T-helper 17 cell (primary cell): ENCODE data around the gene CASP2. TPM values are rescaled to one million over a fixed set of nuclear protein-coding genes. Genes with fewer than 3 reads are reported as not detected.

ENCODE experiments used
- ATAC-seq: fragments of 150-1000 bp; cut with Tn5 transposase; 2 replicates; pipeline ENCODE4 v1.10.0; 2021; ENCODE audit warnings: mild to moderate bottlenecking, moderate library complexity
- DNase-seq, 3 donors: peaks; one replicate each; pipeline versions ENCODE4 v3.0.0 to v3.0.0-alpha.2; 2020 to 2021
- H3K9me3 ChIP-seq: one replicate; pipeline ENCODE4 v1.7.0; 2013; ENCODE audit warnings: low read length, mild to moderate bottlenecking; ENCODE audit not compliant: control insufficient read depth, poor library complexity, severe bottlenecking
- H3K27ac Mint-ChIP-seq: one replicate; pipeline ENCODE4 v1.8.0; 2022; ENCODE audit warnings: mild to moderate bottlenecking, moderate library complexity, mixed read lengths
- H3K27me3 Mint-ChIP-seq: one replicate; pipeline ENCODE4 v1.8.0; 2022; ENCODE audit warnings: mixed read lengths
- H3K36me3 Mint-ChIP-seq: one replicate; pipeline ENCODE4 v1.8.0; 2022; ENCODE audit warnings: low read depth, mixed read lengths
- H3K4me1 Mint-ChIP-seq: one replicate; pipeline ENCODE4 v1.8.0; 2022; ENCODE audit warnings: mild to moderate bottlenecking, mixed read lengths
- H3K4me3 Mint-ChIP-seq: one replicate; pipeline ENCODE4 v1.8.0; 2022; ENCODE audit warnings: mild to moderate bottlenecking, moderate library complexity, mixed read lengths
- total RNA-seq, 4 donors: library from RNA in 2 of 4; stranded (reverse) in 2 of 4; gene quantifications; one replicate each; pipeline ENCODE4 v1.2.3 and lab custom pipeline; 2022 to 2026

Gene CASP2
- total RNA-seq, 2 donors from 2014 or later: 49.3 to 52.5 TPM

DNA sequence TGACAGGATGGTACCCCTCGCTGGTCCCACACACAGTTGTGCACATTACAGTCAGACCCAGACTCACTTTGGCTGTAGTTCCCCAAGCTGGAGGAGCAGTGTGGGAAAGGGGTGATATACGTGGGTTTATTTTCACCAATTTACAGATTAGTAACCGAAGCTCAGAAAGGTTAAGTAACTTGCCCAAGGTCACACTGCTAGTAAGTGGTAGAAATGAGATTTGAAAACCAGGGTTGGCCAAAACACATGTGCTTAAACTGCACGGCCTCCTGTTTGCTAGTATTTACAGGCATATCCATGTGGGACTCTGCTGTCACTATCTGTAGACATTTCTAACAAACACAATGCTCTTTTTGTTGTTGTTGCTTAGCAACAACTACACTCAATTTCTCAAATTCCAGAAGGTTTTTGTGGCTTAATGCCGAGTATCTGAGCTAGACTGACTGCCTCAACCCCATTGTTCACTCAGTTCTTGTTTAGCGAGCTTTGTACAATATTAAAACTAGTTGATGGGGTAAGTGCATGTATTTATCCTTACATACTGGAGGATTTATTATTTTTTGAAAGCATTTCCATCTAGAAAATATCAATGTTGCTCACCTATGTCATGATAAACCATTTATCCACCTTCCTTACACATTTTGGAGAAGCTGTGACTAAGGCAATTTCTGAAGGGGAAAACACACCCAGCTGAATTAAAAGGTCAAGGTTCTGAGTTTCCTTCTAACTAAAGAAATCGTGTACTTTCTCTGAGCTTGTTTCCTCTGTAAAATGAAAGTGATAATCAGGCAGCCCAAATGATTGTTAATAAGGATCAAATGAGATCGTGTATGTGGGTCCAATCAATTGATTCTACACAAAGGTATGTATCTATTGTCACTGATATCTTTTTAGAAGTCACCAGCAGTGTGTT, 8.7 kb upstream of the CASP2 start:
- no peaks in the 10 kb centered on the region for H3K9me3 ChIP-seq
- Mint-ChIP-seq H3K36me3 (no peaks in the 10 kb centered on the region), H3K27ac (peak overlapping the region; percentile 96), H3K4me1 (peaks cover 31% of the 10 kb centered on the region), H3K27me3 (no peaks in the 10 kb centered on the region), H3K4me3 (peak overlapping the region; percentile 87)
- peak; percentile 88 for ATAC-seq
- no peak for DNase-seq

DNA sequence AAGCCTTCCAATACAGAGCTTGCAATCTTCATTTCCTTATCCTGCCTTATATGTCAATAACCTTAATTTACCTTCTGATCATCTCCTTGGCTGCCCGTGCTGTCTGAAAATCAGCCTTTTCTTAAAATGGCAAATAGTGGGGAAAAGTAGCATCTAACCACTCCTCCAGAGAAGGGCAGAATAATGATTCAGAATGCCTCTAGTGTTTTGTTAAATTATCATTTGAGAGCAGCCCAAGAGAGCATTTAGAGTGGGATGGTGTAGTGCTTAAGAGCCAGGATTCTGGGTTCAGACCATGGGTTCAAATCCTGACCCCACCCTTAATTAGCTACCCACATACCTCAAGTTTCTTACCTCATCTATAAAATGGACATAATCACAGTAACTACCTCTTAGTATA, 8.0 kb upstream of the CASP2 start:
- Mint-ChIP-seq H3K4me1 (peaks cover 33% of the 10 kb centered on the region), H3K36me3 (no peaks in the 10 kb centered on the region), H3K27ac (peak overlapping the region; percentile 96), H3K4me3 (peak overlapping the region; percentile 87), H3K27me3 (no peaks in the 10 kb centered on the region)
- ATAC-seq (peak; percentile 9), DNase-seq (no peak)
- no peaks in the 10 kb centered on the region for H3K9me3 ChIP-seq

DNA sequence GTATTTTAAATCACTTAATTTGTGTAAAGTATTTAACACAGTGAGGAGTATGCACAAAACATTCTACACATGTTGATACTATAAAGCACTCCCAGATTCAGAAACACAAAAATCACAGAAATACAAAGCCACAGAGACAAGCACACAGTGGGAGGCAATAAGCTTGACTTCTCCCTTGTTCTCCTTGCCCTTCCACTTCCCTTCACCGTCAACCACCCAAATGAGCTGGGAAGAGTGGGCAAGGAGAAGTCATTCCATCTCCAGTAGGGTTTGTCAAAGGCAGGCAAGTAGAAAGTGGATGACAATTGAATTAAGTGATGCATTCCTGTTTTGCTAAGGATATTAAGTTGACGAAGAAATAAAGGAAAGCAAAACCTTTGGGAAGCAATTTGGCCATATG, 7.6 kb upstream of the CASP2 start:
- Mint-ChIP-seq H3K4me3 (no peak overlapping the region), H3K36me3 (no peaks in the 10 kb centered on the region), H3K4me1 (peaks cover 33% of the 10 kb centered on the region), H3K27me3 (no peaks in the 10 kb centered on the region), H3K27ac (peak overlapping the region; percentile 96)
- H3K9me3 ChIP-seq: no peaks in the 10 kb centered on the region
- DNase-seq: no peak
- no peak for ATAC-seq

DNA sequence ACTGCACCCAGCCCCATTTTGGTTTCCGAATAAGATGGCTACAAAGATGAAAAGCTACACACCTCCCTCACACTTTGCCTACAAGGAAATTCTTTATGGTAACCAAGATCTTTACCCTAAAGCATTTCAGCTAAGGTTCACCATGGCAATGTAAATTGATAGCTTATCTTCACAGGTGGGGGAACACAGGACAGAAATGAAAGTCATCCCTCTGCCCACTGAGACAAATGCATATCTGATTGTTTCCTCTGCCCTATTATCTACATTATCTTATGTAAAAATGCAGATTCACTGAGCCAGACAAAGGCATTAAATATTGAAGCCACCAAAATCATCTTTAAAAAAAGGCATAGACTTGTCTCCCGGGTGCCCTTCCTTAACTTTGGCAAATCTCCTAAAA, 6.6 kb upstream of the CASP2 start:
- H3K9me3 ChIP-seq: no peaks in the 10 kb centered on the region
- DNase-seq (no peak), ATAC-seq (no peak)
- peaks cover 35% of the 10 kb centered on the region for H3K4me1 Mint-ChIP-seq
- H3K36me3 Mint-ChIP-seq: no peaks in the 10 kb centered on the region
- H3K27ac Mint-ChIP-seq: peak overlapping the region; percentile 96
- no peak overlapping the region for H3K4me3 Mint-ChIP-seq
- H3K27me3 Mint-ChIP-seq: no peaks in the 10 kb centered on the region

DNA sequence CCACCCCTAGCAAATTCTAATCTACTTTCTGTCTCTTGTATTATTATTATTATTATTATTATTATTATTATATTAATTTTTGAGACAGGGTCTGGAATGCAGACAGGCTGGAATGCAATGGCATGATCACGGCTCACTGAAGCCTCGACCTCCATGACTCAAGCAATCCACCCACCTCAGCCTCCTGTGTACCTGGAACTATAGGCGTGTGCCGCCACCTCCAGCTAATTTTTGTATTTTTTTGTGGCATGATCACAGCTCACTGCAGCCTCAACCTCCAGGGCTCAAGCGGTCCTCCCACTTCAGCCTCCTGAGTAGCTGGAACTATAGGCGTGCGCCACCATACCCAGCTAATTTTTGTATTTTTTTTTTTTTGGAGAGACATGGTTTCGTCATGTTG, 6.0 kb upstream of the CASP2 start:
- no peaks in the 10 kb centered on the region for H3K9me3 ChIP-seq
- H3K27me3 Mint-ChIP-seq: no peaks in the 10 kb centered on the region
- peaks cover 38% of the 10 kb centered on the region for H3K4me1 Mint-ChIP-seq

DNA sequence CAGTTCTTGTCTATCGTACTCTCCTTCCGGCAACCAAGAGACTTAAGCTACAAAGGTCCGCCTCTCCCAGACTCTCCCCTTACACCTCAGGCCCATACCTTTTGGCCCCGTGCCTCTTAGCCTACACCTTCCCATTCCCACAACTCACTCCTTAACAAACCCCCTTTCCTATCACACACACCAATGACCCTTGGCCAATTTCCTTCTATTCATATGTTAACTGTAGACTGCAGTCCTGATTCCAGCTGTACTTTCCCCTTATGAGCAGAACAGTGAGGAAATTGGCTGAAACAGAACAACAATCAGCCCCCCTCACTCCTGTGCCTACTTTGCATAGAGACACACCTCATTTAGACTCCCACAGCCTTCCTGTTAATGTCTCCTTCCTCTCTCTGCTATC, 4.8 kb upstream of the CASP2 start:
- H3K9me3 ChIP-seq: no peaks in the 10 kb centered on the region
- H3K4me1 Mint-ChIP-seq: peaks cover 41% of the 10 kb centered on the region
- no peaks in the 10 kb centered on the region for H3K36me3 Mint-ChIP-seq
- H3K27ac Mint-ChIP-seq: peak overlapping the region; percentile 66
- DNase-seq (no peak), ATAC-seq (no peak)
- no peaks in the 10 kb centered on the region for H3K27me3 Mint-ChIP-seq
- H3K4me3 Mint-ChIP-seq: peak overlapping the region; percentile 65

More for the DNA sequence above, 6.0 kb upstream of the CASP2 start:
- Mint-ChIP-seq H3K36me3 (no peaks in the 10 kb centered on the region), H3K4me3 (no peak overlapping the region), H3K27ac (no peak overlapping the region)
- DNase-seq (no peak), ATAC-seq (no peak)

DNA sequence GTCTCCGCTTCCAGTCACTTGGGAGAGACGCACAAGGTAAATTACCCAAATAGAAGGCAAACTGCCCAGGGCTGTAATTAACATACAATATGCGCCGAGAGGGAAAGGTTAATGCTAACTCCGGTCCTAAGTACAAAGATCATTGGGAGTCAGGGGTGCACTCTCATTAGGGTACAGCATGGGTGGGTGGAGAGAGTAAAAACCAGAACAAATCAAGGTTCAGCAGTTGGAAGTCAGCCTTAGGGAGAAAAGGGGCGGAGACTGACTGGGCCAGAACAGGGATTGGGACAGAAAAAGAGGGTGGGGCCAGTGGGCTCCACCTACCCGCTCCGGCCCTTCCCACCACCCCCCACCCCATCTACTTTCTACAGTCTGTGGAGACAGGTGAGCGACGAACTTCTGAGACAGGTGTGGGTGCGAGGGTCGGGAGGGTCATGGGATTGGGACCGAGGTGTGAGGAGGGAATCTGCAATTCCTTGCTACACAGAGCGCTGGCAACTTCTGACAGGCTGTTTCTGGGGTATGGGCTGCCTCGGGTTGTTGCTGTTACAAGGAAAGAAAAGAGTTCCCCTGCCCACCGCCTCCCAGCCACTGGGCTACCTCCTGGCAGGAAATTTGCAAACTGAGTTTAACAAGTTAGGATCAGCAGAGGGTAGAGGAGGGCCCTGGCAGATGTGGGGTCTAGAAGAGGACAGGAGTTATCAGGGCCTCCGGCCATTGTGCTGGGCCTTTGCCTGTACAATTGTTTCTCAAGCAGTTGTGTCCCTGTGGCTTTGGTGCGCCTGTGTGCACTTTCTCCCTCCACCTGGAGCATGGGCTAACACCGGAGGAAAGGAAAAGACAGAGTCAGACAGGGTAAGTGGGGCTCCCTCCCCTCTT, 3.3 kb upstream of the CASP2 start, which contains the start of gene TMEM139:
TMEM139 (plus strand) TSS at position 368 of the 879 bp plus-strand sequence. CDS start 1,000 bp downstream, outside the sequence.
- H3K27me3 Mint-ChIP-seq: no peaks in the 10 kb centered on the region

DNA sequence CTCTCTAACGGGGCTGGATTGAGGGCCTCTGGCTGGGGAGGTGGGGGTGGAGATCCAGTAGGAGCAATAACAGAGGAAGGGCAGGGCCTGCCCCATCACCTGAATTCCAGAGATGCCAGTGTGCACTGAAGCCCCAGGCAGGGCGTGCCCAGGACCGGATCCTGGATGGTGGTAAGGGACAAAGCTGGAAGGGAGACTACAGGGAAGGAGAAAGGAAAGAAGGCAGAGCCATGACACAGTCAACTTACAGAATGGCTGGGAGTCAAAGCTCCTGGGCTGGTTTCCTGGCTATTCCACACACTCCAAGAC, 2.7 kb upstream of the CASP2 start:
- ATAC-seq: no peak
- Mint-ChIP-seq H3K4me1 (peaks cover 40% of the 10 kb centered on the region), H3K27ac (no peak overlapping the region), H3K4me3 (no peak overlapping the region), H3K36me3 (peaks cover 3% of the 10 kb centered on the region), H3K27me3 (no peaks in the 10 kb centered on the region)
- DNase-seq: no peak
- no peaks in the 10 kb centered on the region for H3K9me3 ChIP-seq

More for the DNA sequence above, 3.3 kb upstream of the CASP2 start, which contains the start of gene TMEM139:
- DNase-seq (no peak), ATAC-seq (no peak)
- peak within 1 kb of the TSS; percentile 66 for H3K27ac Mint-ChIP-seq
- peaks cover 40% of the 10 kb centered on the region for H3K4me1 Mint-ChIP-seq
- peaks cover 3% of the 10 kb centered on the region for H3K36me3 Mint-ChIP-seq
- H3K9me3 ChIP-seq: no peaks in the 10 kb centered on the region
- peak within 1 kb of the TSS; percentile 65 for H3K4me3 Mint-ChIP-seq

DNA sequence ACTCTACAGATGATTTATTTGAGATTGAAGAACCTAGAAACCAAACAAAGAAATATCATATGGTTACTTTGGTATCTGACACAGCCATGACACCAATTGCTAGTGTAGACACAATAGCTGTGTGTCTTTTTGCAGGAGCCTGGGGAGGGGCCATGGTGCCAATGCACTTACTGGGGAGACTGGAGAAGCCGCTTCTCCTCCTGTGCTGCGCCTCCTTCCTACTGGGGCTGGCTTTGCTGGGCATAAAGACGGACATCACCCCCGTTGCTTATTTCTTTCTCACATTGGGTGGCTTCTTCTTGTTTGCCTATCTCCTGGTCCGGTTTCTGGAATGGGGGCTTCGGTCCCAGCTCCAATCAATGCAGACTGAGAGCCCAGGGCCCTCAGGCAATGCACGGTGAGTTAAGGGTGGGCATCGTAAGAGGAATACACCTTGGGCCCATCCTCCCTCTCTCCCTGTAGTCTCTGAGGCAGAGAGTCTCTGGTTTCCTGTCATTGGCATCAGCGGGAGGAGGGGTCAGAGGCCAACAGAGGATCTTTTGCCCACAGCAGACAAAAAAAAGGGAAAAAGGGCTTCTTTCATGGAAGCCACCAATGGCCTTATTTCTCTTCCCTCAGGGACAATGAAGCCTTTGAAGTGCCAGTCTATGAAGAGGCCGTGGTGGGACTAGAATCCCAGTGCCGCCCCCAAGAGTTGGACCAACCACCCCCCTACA, 2.2 kb upstream of the CASP2 start:
- ATAC-seq (no peak), DNase-seq (no peak)
- peaks cover 3% of the 10 kb centered on the region for H3K36me3 Mint-ChIP-seq
- no peak overlapping the region for H3K27ac Mint-ChIP-seq
- peaks cover 41% of the 10 kb centered on the region for H3K4me1 Mint-ChIP-seq
- H3K27me3 Mint-ChIP-seq: no peaks in the 10 kb centered on the region
- H3K4me3 Mint-ChIP-seq: no peak overlapping the region
- no peaks in the 10 kb centered on the region for H3K9me3 ChIP-seq

DNA sequence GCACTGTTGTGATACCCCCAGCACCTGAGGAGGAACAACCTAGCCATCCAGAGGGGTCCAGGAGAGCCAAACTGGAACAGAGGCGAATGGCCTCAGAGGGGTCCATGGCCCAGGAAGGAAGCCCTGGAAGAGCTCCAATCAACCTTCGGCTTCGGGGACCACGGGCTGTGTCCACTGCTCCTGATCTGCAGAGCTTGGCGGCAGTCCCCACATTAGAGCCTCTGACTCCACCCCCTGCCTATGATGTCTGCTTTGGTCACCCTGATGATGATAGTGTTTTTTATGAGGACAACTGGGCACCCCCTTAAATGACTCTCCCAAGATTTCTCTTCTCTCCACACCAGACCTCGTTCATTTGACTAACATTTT, 1.6 kb upstream of the CASP2 start:
- Mint-ChIP-seq H3K4me3 (no peak overlapping the region), H3K27ac (peak overlapping the region; percentile 49), H3K4me1 (peaks cover 46% of the 10 kb centered on the region), H3K36me3 (peaks cover 4% of the 10 kb centered on the region), H3K27me3 (no peaks in the 10 kb centered on the region)
- DNase-seq (no peak), ATAC-seq (no peak)
- H3K9me3 ChIP-seq: no peaks in the 10 kb centered on the region

DNA sequence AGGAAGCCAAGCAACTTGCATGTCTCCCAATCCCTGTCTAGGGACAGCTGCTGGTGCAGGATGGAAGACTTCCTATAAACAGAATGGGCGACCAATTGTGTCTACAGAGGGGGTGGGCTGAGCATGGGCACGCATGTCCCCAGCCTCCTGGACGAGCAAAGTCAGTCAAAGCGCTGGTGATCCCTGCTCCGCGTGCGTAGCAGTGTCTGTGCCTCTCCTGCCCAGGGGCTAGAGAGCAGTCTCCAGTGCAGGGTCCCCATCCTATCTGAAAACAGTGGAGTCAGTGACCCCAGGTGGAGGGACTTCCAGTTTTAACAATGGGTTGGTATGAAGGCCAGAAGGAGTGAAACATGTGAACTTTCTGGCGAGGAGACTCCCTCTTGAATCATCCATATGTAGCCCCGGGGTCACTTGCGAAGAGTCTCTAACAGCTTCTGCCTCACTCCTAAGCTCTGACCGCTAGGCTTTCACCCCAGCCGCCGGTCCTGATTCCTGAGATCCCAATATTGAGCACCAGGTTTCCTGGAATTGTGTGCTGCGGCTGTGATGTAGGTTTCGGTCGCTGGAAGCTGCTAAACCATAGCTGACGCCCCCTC, 714 bp upstream of the CASP2 start:
- H3K27me3 Mint-ChIP-seq: no peaks in the 10 kb centered on the region
- peak overlapping the region; percentile 96 for H3K4me3 Mint-ChIP-seq
- DNase-seq (no peak), ATAC-seq (no peak)
- H3K9me3 ChIP-seq: no peaks in the 10 kb centered on the region
- H3K36me3 Mint-ChIP-seq: peaks cover 5% of the 10 kb centered on the region
- H3K27ac Mint-ChIP-seq: peak overlapping the region; percentile 49
- peaks cover 51% of the 10 kb centered on the region for H3K4me1 Mint-ChIP-seq

DNA sequence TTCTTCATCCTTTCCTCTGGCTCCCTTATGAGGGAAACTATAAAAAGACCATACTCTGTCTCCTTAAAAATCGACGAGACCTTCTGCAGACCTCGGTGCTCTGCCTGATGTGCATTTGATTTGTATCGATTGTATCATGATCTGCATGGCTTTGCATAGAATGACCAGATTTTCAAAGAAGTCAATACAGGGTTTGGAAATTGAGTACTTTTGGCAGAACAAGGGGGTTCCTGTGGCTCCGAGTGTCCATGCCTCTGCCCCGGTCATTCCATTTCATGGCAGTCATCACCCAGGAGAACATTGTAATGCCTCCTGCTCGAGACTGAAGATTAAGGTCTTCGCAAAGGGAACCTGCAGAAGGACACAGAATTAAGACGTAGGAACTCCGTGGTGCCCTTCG, 685 bp downstream of the CASP2 start:
- Mint-ChIP-seq H3K27ac (peak overlapping the region; percentile 49), H3K36me3 (peaks cover 5% of the 10 kb centered on the region), H3K4me1 (peaks cover 45% of the 10 kb centered on the region), H3K27me3 (no peaks in the 10 kb centered on the region), H3K4me3 (peak overlapping the region; percentile 96)
- DNase-seq (no peak), ATAC-seq (no peak)
- H3K9me3 ChIP-seq: no peaks in the 10 kb centered on the region
